Panc1 (cell line): ENCODE measurements around the gene DNM3. TPM values are rescaled to one million over a fixed set of nuclear protein-coding genes. Genes with fewer than 3 reads are reported as not detected.

Experiments
- ATAC-seq: fragments of 200-7000 bp; cut with Tn5 transposase; 2 replicates; pipeline ENCODE4 v1.9.1; 2020; ENCODE audit warnings: mild to moderate bottlenecking, moderate library complexity
- BruUV-seq: library from RNA; stranded (reverse); fragments of 400-500 nt; replicated peaks from 2 replicates; lab custom pipeline; 2021; lab: Mats Ljungman, UMichigan
- CTCF ChIA-PET: fragments of 300-600 bp; sonication (Branson Sonifier 250); formaldehyde crosslinking; loops from one replicate; lab custom pipeline; 2022; ENCODE audit warnings: antibody characterized with exemption; lab: Charles Lee
- POLR2A ChIA-PET: fragments of 300-600 bp; sonication (Branson Sonifier 250); formaldehyde crosslinking; loops from one replicate; lab custom pipeline; 2022; ENCODE audit warnings: antibody characterized with exemption; lab: Charles Lee
- DNase-seq: peaks from one replicate; pipeline ENCODE4 v3.0.0-alpha.2; 2010; ENCODE audit warnings: low read depth, low spot score
- H3K27ac ChIP-seq: 2 replicates; pipeline ENCODE4 v1.5.1; 2011; ENCODE audit warnings: mild to moderate bottlenecking, low read length, inconsistent platforms
- H3K27me3 ChIP-seq: fragments of 200-500 bp; sonication (Bioruptor generic); 2 replicates; pipeline ENCODE4 v1.6.0; 2014; ENCODE audit warnings: low read length, inconsistent platforms; ENCODE audit not compliant: control insufficient read depth, insufficient read depth
- H3K36me3 ChIP-seq: fragments of 200-500 bp; sonication (Bioruptor generic); 2 replicates; pipeline ENCODE4 v1.5.1; 2014; ENCODE audit warnings: inconsistent platforms, mild to moderate bottlenecking, low read length, moderate library complexity; ENCODE audit not compliant: control insufficient read depth, insufficient read depth
- H3K4me1 ChIP-seq: 2 replicates; pipeline ENCODE4 v1.5.1; 2011; ENCODE audit warnings: inconsistent platforms, mild to moderate bottlenecking, low read length, moderate library complexity; ENCODE audit not compliant: control insufficient read depth, insufficient read depth
- H3K4me3 ChIP-seq, 2 experiments: 2 replicates each; pipeline ENCODE4 v1.5.1; 2011 to 2012; ENCODE audit warnings: low read depth in 2 of 2, low read length in 2 of 2, mild to moderate bottlenecking in 2 of 2, inconsistent platforms in 1 of 2, moderate library complexity in 1 of 2
- H3K9me3 ChIP-seq: fragments of 200-500 bp; sonication (Bioruptor generic); 2 replicates; pipeline ENCODE4 v1.5.1; 2014; ENCODE audit warnings: low read depth, mild to moderate bottlenecking, inconsistent platforms, low read length, moderate library complexity; ENCODE audit not compliant: control insufficient read depth, insufficient read depth
- CTCF ChIP-seq: fragments of 450-650 bp; IDR thresholded peaks from 2 replicates; pipeline ENCODE4 v1.5.1; 2017; ENCODE audit warnings: mild to moderate bottlenecking
- POLR2AphosphoS5 ChIP-seq: IDR thresholded peaks from 2 replicates; pipeline ENCODE4 v1.6.1; 2012; ENCODE audit warnings: mild to moderate bottlenecking, low read depth, low read length, moderate library complexity
- REST ChIP-seq, 2 experiments: IDR thresholded peaks; 2 replicates each; pipeline ENCODE4 v1.6.1; 2011 to 2012; ENCODE audit warnings: low read depth in 2 of 2, control low read depth in 1 of 2, low read length in 1 of 2, mild to moderate bottlenecking in 1 of 2, moderate library complexity in 1 of 2; ENCODE audit not compliant: insufficient read depth in 1 of 2
- SIN3A ChIP-seq: IDR thresholded peaks from 2 replicates; pipeline ENCODE4 v1.6.1; 2012; ENCODE audit warnings: low read depth, mild to moderate bottlenecking, low read length, moderate library complexity, borderline replicate concordance; ENCODE audit not compliant: insufficient read depth
- TCF7L2 ChIP-seq: IDR thresholded peaks from 2 replicates; pipeline ENCODE4 v1.6.1; 2011; ENCODE audit warnings: mild to moderate bottlenecking, low read depth, low read length, inconsistent platforms
- in situ Hi-C: cut with HindIII; loops from 2 replicates; pipeline ENCODE4 v1.10.0; 2016; ENCODE audit warnings: low sequenced_read_pairs, low pct_unique_long_range_greater_than_20kb
- intact Hi-C: fragments of 100-400 bp; cut with micrococcal nuclease; formaldehyde crosslinking; loops from one replicate; pipeline ENCODE4 v1.10.0; 2022; ENCODE audit not compliant: unreplicated experiment
- total RNA-seq: library from RNA; stranded (reverse); gene quantifications from one replicate; pipeline ENCODE4 v1.2.1, GENCODE V29; 2021; ENCODE audit not compliant: unreplicated experiment

The DNM3 gene
- total RNA-seq, 1 experiment from 2014 or later, result 0.46 TPM

- POLR2A ChIA-PET, result no interaction called here
- H3K36me3 ChIP-seq, result no peaks in the 10 kb centered on the region
- in situ Hi-C loops, result no loop called here
Observed at GRCh38 chr1:172140591-172140990, 299.3 kb downstream of the DNM3 start.

GRCh38 chr1:172141341-172141881 is 300.1 kb downstream of the DNM3 start:
- CTCF ChIA-PET, result no interaction called here
- 0 out of 2 replicates have a peak, but pooled peaks have one; percentile 59 for ATAC-seq
- H3K27ac ChIP-seq, result peak overlapping the region; percentile 86
- POLR2A ChIA-PET, result no interaction called here
- DNase-seq, result no peak
- in situ Hi-C loops, result no loop called here
- H3K4me3 ChIP-seq, result peak overlapping the region; percentile 24 to 37; a peak in 3 of 4 replicates
- TF ChIP-seq SIN3A (no peak), POLR2AphosphoS5 (no peak), CTCF (no peak), REST (IDR thresholded peaks at IDR 0.05; ENCODE audit: insufficient read depth in 1 of 2, low read depth in 2 of 2, low read length in 1 of 2) (no peak), TCF7L2 (no peak)
- no peaks in the 10 kb centered on the region for H3K27me3 ChIP-seq
- H3K36me3 ChIP-seq, result no peaks in the 10 kb centered on the region
- H3K4me1 ChIP-seq, result peaks cover 21% of the 10 kb centered on the region
- no peaks in the 10 kb centered on the region for H3K9me3 ChIP-seq
- no TSS peak for BruUV-seq
- intact Hi-C loops, result no loop called here

More at GRCh38 chr1:172140591-172140990, 299.3 kb downstream of the DNM3 start:
- TF ChIP-seq SIN3A, result no peak
- TF ChIP-seq REST (IDR thresholded peaks at IDR 0.05; ENCODE audit: insufficient read depth in 1 of 2, low read depth in 2 of 2, low read length in 1 of 2), result no peak
- no peak for ATAC-seq
- intact Hi-C loops, result no loop called here
- no TSS peak for BruUV-seq
- Histone ChIP-seq H3K27ac (peak overlapping the region; percentile 59; the same call in 1 of the 2 replicates), H3K9me3 (no peaks in the 10 kb centered on the region), H3K27me3 (no peaks in the 10 kb centered on the region), H3K4me1 (peaks cover 27% of the 10 kb centered on the region), H3K4me3 (no peak overlapping the region)
- DNase-seq, result no peak
- CTCF ChIA-PET, result no interaction called here
